Tibial artery (tissue), 4 donors: ENCODE data around the gene DYDC1.

Source experiments
- DNase-seq, 2 donors: peaks; one replicate each; pipeline ENCODE4 v3.0.0-alpha.2; 2019
- H3K27ac ChIP-seq, 2 donors: fragments of 200-600 bp; sonication (generic) in 1 of 2; 1 replicate in 1 of 2; 2 replicates in 1 of 2; pipeline ENCODE4 v1.5.1; 2018 to 2019; ENCODE audit warnings: mild to moderate bottlenecking in 1 of 2
- H3K27me3 ChIP-seq, 2 donors: fragments of 200-600 bp; sonication (generic) in 1 of 2; one replicate each; pipeline versions ENCODE4 v1.5.1 to v1.6.0; 2016 to 2019
- H3K36me3 ChIP-seq, 3 donors: fragments of 200-600 bp; sonication (generic) in 2 of 3; one replicate each; pipeline ENCODE4 v1.5.1; 2016 to 2019; ENCODE audit warnings: mild to moderate bottlenecking in 2 of 3
- H3K4me1 ChIP-seq, 4 donors: fragments of 200-600 bp; sonication (generic) in 2 of 4; 1 replicate in 3 of 4; 2 replicates in 1 of 4; pipeline ENCODE4 v1.5.1; 2016 to 2019
- H3K4me3 ChIP-seq, 2 donors: fragments of 200-600 bp; sonication (generic) in 1 of 2; 1 replicate in 1 of 2; 2 replicates in 1 of 2; pipeline ENCODE4 v1.5.1; 2018 to 2019; ENCODE audit warnings: mild to moderate bottlenecking in 2 of 2
- H3K9me3 ChIP-seq, 3 donors: fragments of 200-600 bp; sonication (generic) in 1 of 3; one replicate each; pipeline ENCODE4 v1.5.1; 2016 to 2019
- CTCF ChIP-seq, 2 experiments: fragments of 200-600 bp in 1 of 2; fragments of 450-650 bp in 1 of 2; IDR thresholded peaks; one replicate each; pipeline ENCODE4 v1.5.1; 2017 to 2019; ENCODE audit warnings: antibody characterized with exemption in 2 of 2, mild to moderate bottlenecking in 1 of 2, moderate library complexity in 1 of 2
- intact Hi-C: fragments of 100-400 bp; cut with DNase I; formaldehyde crosslinking; loops from one replicate; pipeline ENCODE4 v1.15.0; 2023; ENCODE audit warnings: low total_unique reads

DYDC1 gene

GRCh38 chr10:80356563-80356988, at the start of gene DYDC1, which contains the start of gene DYDC2:
DYDC1 (minus strand) TSS chr10:80356755; CDS start chr10:80352601, 4,154 bp downstream.
DYDC2 (plus strand) TSS chr10:80356781; CDS start chr10:80362444, 5,663 bp downstream.
- H3K27me3 ChIP-seq, result peaks cover 0 to 33% of the 10 kb centered on the region in 2 donors
- H3K36me3 ChIP-seq, result no peaks in the 10 kb centered on the region
- peak within 1 kb of the TSS; percentile 18 to 44 for H3K4me3 ChIP-seq
- intact Hi-C loops, result no loop called here
- no peak for DNase-seq
- H3K4me1 ChIP-seq, result peaks cover 0 to 17% (median 12%) of the 10 kb centered on the region in 4 donors
- TF ChIP-seq CTCF (IDR thresholded peaks at IDR 0.05), result no peak
- no peaks in the 10 kb centered on the region for H3K9me3 ChIP-seq
- no peak within 1 kb of the TSS for H3K27ac ChIP-seq

GRCh38 chr10:80406204-80406603, 49.6 kb upstream of the DYDC1 start:
- H3K9me3 ChIP-seq, result no peaks in the 10 kb centered on the region

GRCh38 chr10:80405626-80406025, 49.1 kb upstream of the DYDC1 start:
- Histone ChIP-seq H3K4me3 (no peak overlapping the region), H3K9me3 (no peaks in the 10 kb centered on the region), H3K27me3 (peaks cover 0 to 24% of the 10 kb centered on the region in 2 donors), H3K4me1 (peaks cover 0 to 16% (median 12%) of the 10 kb centered on the region in 4 donors), H3K36me3 (no peaks in the 10 kb centered on the region), H3K27ac (no peak overlapping the region)
- DNase-seq, result no peak
- TF ChIP-seq CTCF (IDR thresholded peaks at IDR 0.05), result no peak
- intact Hi-C loops, result no loop called here

More at GRCh38 chr10:80406204-80406603, 49.6 kb upstream of the DYDC1 start:
- H3K4me3 ChIP-seq, result no peak overlapping the region
- H3K36me3 ChIP-seq, result no peaks in the 10 kb centered on the region
- TF ChIP-seq CTCF (IDR thresholded peaks at IDR 0.05), result no peak
- H3K27me3 ChIP-seq, result peaks cover 0 to 28% of the 10 kb centered on the region in 2 donors
- peaks cover 0 to 20% (median 12%) of the 10 kb centered on the region in 4 donors for H3K4me1 ChIP-seq
- intact Hi-C loops, result no loop called here
- DNase-seq, result no peak
- H3K27ac ChIP-seq, result no peak overlapping the region

GRCh38 chr10:80405035-80405434, 48.5 kb upstream of the DYDC1 start:
- Histone ChIP-seq H3K9me3 (no peaks in the 10 kb centered on the region), H3K27me3 (peaks cover 0 to 20% of the 10 kb centered on the region in 2 donors), H3K27ac (no peak overlapping the region), H3K36me3 (no peaks in the 10 kb centered on the region), H3K4me3 (no peak overlapping the region), H3K4me1 (peaks cover 0 to 13% (median 12%) of the 10 kb centered on the region in 4 donors)
- TF ChIP-seq CTCF (IDR thresholded peaks at IDR 0.05), result no peak
- DNase-seq, result no peak
- intact Hi-C loops, result no loop called here

- no peak for DNase-seq
- Histone ChIP-seq H3K36me3 (no peaks in the 10 kb centered on the region), H3K27ac (no peak overlapping the region), H3K9me3 (no peaks in the 10 kb centered on the region), H3K4me1 (no peaks in the 10 kb centered on the region), H3K4me3 (no peak overlapping the region), H3K27me3 (peaks cover 0 to 16% of the 10 kb centered on the region in 2 donors)
- TF ChIP-seq CTCF (IDR thresholded peaks at IDR 0.05), result no peak
- intact Hi-C loops, result no loop called here
Observed at GRCh38 chr10:80400136-80400804, 43.7 kb upstream of the DYDC1 start.
